Measurements from ENCODE around the gene GABARAPL2.

The GABARAPL2 gene

GRCh38 chr16:75558846-75559401 is 7.3 kb upstream of the GABARAPL2 start:
- H3K27me3 ChIP-seq: peaks cover 69% of the 10 kb centered on the region
- no peaks in the 10 kb centered on the region for H3K9me3 ChIP-seq
- no peak overlapping the region for H3K4me3 ChIP-seq (ENCODE audit: low read depth in 1 of 2, low read length in 1 of 2)
- no peak for TF ChIP-seq CTCF (IDR thresholded peaks at IDR 0.05)
- H3K36me3 ChIP-seq: no peaks in the 10 kb centered on the region
- H3K4me1 ChIP-seq (ENCODE audit: control insufficient read depth in 1 of 2, insufficient read depth in 1 of 2, low read depth in 1 of 2, low read length in 1 of 2): peaks cover 16 to 17% of the 10 kb centered on the region in 2 experiments
- no peak overlapping the region for H3K27ac ChIP-seq

- Histone ChIP-seq H3K36me3 (no peaks in the 10 kb centered on the region), H3K27ac (no peak overlapping the region), H3K4me1 (ENCODE audit: control insufficient read depth in 1 of 2, insufficient read depth in 1 of 2, low read depth in 1 of 2, low read length in 1 of 2) (peaks cover 17 to 18% of the 10 kb centered on the region in 2 experiments), H3K4me3 (ENCODE audit: low read depth in 1 of 2, low read length in 1 of 2) (no peak overlapping the region), H3K27me3 (peaks cover 66% of the 10 kb centered on the region), H3K9me3 (no peaks in the 10 kb centered on the region)
- no peak for TF ChIP-seq CTCF (IDR thresholded peaks at IDR 0.05)
Observed at GRCh38 chr16:75559564-75560372, 6.4 kb upstream of the GABARAPL2 start.

- TF ChIP-seq CTCF (IDR thresholded peaks at IDR 0.05): no peak
- Histone ChIP-seq H3K4me3 (ENCODE audit: low read depth in 1 of 2, low read length in 1 of 2) (peak overlapping the region; percentile 68 to 97), H3K27me3 (peaks cover 30% of the 10 kb centered on the region), H3K4me1 (ENCODE audit: control insufficient read depth in 1 of 2, insufficient read depth in 1 of 2, low read depth in 1 of 2, low read length in 1 of 2) (peaks cover 49 to 55% of the 10 kb centered on the region in 2 experiments), H3K9me3 (no peaks in the 10 kb centered on the region), H3K27ac (peak overlapping the region; percentile 85), H3K36me3 (peaks cover 34% of the 10 kb centered on the region)
Observed at GRCh38 chr16:75565640-75566039, 539 bp upstream of the GABARAPL2 start.

- Histone ChIP-seq H3K4me1 (ENCODE audit: control insufficient read depth in 1 of 2, insufficient read depth in 1 of 2, low read depth in 1 of 2, low read length in 1 of 2) (peaks cover 49 to 60% of the 10 kb centered on the region in 2 experiments), H3K36me3 (peaks cover 46% of the 10 kb centered on the region), H3K27me3 (peaks cover 26% of the 10 kb centered on the region), H3K9me3 (no peaks in the 10 kb centered on the region), H3K27ac (peak overlapping the region; percentile 85), H3K4me3 (ENCODE audit: low read depth in 1 of 2, low read length in 1 of 2) (peak overlapping the region; percentile 68 to 97)
- TF ChIP-seq CTCF (IDR thresholded peaks at IDR 0.05): no peak
Observed at GRCh38 chr16:75566758-75567255, 628 bp downstream of the GABARAPL2 start.

GRCh38 chr16:75567911-75568310 is 1.7 kb downstream of the GABARAPL2 start:
- Histone ChIP-seq H3K27me3 (peaks cover 16% of the 10 kb centered on the region), H3K27ac (peak overlapping the region; percentile 85), H3K4me1 (ENCODE audit: control insufficient read depth in 1 of 2, insufficient read depth in 1 of 2, low read depth in 1 of 2, low read length in 1 of 2) (peaks cover 53 to 60% of the 10 kb centered on the region in 2 experiments), H3K9me3 (no peaks in the 10 kb centered on the region), H3K4me3 (ENCODE audit: low read depth in 1 of 2, low read length in 1 of 2) (no peak overlapping the region), H3K36me3 (peaks cover 57% of the 10 kb centered on the region)
- TF ChIP-seq CTCF (IDR thresholded peaks at IDR 0.05): no peak

All from neutrophil (primary cell).